AG09319 (cell line): Measurements from ENCODE around the gene SOAT2.

Experiments used
- DNase-seq: peaks from one replicate; pipeline ENCODE4 v3.0.0-alpha.2; 2010; ENCODE audit warnings: low read depth; ENCODE audit errors: extremely low read depth
- CTCF ChIP-seq: IDR thresholded peaks from 2 replicates; pipeline ENCODE4 v1.5.1; 2011; ENCODE audit warnings: low read depth, mild to moderate bottlenecking, inconsistent platforms, low read length, moderate library complexity

The SOAT2 gene

GRCh38 chr12:53078425-53079225, 24.7 kb upstream of the SOAT2 start:
- DNase-seq = no peak
- no peak for TF ChIP-seq CTCF

- DNase-seq = peak; percentile 95
- TF ChIP-seq CTCF = no peak
These were observed 23.8 kb upstream of the SOAT2 start, which contains the start of gene SPRYD3 for GRCh38 chr12:53079226-53080117. Gene SPRYD3, minus strand, starts transcription at chr12:53079390. Its CDS starts 57 bp downstream, at chr12:53079333.

- TF ChIP-seq CTCF = no peak
- DNase-seq = no peak
These were observed 20.6 kb upstream of the SOAT2 start for GRCh38 chr12:53082637-53083175.

GRCh38 chr12:53086361-53086760, 16.9 kb upstream of the SOAT2 start:
- DNase-seq = no peak
- no peak for TF ChIP-seq CTCF

- TF ChIP-seq CTCF = no peak
- no peak for DNase-seq
These were observed 13.2 kb upstream of the SOAT2 start for GRCh38 chr12:53090105-53090504.

DNA sequence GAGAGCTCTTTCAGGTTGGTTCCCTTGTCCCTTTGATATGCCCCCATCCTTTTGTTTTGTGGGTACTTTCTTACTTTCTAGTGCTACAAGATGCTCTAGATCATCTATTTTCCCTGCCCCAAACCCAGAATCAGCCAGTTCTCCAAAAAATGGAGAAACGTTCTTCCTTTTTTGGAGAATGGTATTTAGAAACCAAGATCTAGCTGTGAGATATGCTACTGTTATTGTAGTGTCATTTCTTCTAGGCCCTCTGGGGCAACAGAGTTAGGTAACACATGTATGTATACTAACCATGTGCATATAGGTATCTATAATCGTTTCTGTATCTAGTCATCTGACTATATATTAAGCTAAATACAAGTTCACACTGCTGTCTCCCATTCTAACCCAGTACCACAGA, 12.7 kb upstream of the SOAT2 start:
- TF ChIP-seq CTCF = no peak

More for the DNA sequence above, 12.7 kb upstream of the SOAT2 start:
- DNase-seq = no peak
